ENCODE results near the gene TSSC4. TPM values are rescaled to one million over a fixed set of nuclear protein-coding genes. Genes with fewer than 3 reads are reported as not detected.

TSSC4 gene
- total RNA-seq, 4 donors from 2014 or later = 24.2 to 35.5 (median 29.6) TPM

- H3K4me3 ChIP-seq = no peak overlapping the region
- intact Hi-C loops (cut with DNase I) = no loop called here
- H3K36me3 ChIP-seq = no peaks in the 10 kb centered on the region
- TF ChIP-seq POLR2A (IDR thresholded peaks at IDR 0.05) = no peak
- TF ChIP-seq, protein P1, sequence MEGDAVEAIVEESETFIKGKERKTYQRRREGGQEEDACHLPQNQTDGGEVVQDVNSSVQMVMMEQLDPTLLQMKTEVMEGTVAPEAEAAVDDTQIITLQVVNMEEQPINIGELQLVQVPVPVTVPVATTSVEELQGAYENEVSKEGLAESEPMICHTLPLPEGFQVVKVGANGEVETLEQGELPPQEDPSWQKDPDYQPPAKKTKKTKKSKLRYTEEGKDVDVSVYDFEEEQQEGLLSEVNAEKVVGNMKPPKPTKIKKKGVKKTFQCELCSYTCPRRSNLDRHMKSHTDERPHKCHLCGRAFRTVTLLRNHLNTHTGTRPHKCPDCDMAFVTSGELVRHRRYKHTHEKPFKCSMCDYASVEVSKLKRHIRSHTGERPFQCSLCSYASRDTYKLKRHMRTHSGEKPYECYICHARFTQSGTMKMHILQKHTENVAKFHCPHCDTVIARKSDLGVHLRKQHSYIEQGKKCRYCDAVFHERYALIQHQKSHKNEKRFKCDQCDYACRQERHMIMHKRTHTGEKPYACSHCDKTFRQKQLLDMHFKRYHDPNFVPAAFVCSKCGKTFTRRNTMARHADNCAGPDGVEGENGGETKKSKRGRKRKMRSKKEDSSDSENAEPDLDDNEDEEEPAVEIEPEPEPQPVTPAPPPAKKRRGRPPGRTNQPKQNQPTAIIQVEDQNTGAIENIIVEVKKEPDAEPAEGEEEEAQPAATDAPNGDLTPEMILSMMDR (IDR thresholded peaks at IDR 0.05) = no peak
- no peaks in the 10 kb centered on the region for H3K9me3 ChIP-seq
- H3K27me3 ChIP-seq = peaks cover 0 to 32% (median 0%) of the 10 kb centered on the region in 4 donors
- H3K4me1 ChIP-seq = no peaks in the 10 kb centered on the region
- H3K27ac ChIP-seq = no peak overlapping the region
- 82 to 87% methylated on average over 4 to 11 of the region's 22 CpGs for WGBS, 2 donors
- no peak for DNase-seq
Measured at GRCh38 chr11:2433106-2433925, 32.8 kb downstream of the TSSC4 start.

DNA sequence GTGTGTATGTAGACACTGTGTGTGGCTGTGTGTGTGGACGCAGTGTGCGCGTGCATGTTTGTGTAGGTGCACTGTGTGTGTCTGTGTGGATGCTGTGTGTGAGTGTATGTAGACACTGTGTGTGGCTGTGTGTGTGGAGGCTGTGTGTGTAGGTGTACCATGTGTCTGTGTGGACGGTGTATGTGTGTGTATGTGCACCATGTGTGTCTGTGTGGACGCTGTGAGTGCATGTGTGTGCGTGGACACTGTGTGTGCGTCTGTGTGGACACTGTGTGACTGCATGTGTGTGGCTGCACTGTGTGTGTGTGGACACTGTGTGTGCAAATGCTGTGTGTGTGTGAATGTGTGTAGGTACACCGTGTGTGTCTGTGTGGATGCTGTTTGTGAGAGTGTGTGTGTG is 33.5 kb downstream of the TSSC4 start:
- intact Hi-C loops (cut with DNase I) = no loop called here
- Histone ChIP-seq H3K27me3 (peaks cover 0 to 35% (median 0%) of the 10 kb centered on the region in 4 donors), H3K4me1 (no peaks in the 10 kb centered on the region), H3K27ac (no peak overlapping the region), H3K36me3 (no peaks in the 10 kb centered on the region), H3K4me3 (no peak overlapping the region), H3K9me3 (no peaks in the 10 kb centered on the region)
- TF ChIP-seq, protein P1 (IDR thresholded peaks at IDR 0.05) = no peak
- no peak for TF ChIP-seq POLR2A (IDR thresholded peaks at IDR 0.05)
- DNase-seq = no peak
- WGBS, 2 donors = 77 to 84% methylated on average over 8 of the region's 8 CpGs

DNA sequence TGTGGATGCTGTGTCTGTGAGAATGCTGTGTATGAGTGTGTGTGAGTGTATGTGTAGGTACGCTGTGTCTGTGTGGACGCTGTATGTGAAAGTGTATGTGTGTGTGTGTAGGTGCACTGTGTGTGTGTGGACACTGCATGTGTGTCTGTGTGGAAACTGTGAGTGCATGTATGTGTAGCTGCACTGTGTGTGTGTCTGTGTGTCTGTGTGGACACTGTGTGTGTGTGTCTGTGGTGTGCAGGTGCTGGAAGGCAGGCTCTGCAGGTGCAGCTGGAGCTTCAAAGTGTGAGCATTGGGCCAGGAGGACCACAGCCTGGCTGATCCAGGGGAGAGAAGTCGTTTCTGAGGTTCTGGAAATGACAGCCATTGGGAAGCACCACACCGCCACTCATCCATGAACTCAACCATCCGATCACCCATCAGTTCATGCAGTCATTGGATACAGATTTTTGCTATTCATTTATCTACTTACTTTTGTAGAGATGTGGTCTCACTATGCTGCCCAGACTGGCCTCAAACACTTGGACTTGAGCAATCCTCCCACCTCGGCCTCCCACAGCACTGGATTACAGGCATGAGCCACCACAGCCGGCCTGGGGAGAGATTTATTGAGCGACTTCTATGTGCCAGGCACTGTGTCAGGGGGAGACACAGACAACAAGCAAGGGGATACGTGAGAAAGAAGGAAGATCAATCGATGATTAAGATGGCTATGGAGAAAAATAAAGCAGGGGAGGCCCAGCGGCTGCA is 34.1 kb downstream of the TSSC4 start:
- 79 to 84% methylated on average over 8 to 10 of the region's 11 CpGs for WGBS, 2 donors
- H3K4me3 ChIP-seq = no peak overlapping the region
- H3K27me3 ChIP-seq = peaks cover 0 to 35% (median 0%) of the 10 kb centered on the region in 4 donors
- H3K36me3 ChIP-seq = no peaks in the 10 kb centered on the region
- no peak for DNase-seq
- H3K9me3 ChIP-seq = no peaks in the 10 kb centered on the region
- no peak overlapping the region for H3K27ac ChIP-seq
- TF ChIP-seq POLR2A (IDR thresholded peaks at IDR 0.05) = no peak
- TF ChIP-seq, protein P1 (IDR thresholded peaks at IDR 0.05) = no peak
- H3K4me1 ChIP-seq = no peaks in the 10 kb centered on the region
- intact Hi-C loops (cut with DNase I) = no loop called here

DNA sequence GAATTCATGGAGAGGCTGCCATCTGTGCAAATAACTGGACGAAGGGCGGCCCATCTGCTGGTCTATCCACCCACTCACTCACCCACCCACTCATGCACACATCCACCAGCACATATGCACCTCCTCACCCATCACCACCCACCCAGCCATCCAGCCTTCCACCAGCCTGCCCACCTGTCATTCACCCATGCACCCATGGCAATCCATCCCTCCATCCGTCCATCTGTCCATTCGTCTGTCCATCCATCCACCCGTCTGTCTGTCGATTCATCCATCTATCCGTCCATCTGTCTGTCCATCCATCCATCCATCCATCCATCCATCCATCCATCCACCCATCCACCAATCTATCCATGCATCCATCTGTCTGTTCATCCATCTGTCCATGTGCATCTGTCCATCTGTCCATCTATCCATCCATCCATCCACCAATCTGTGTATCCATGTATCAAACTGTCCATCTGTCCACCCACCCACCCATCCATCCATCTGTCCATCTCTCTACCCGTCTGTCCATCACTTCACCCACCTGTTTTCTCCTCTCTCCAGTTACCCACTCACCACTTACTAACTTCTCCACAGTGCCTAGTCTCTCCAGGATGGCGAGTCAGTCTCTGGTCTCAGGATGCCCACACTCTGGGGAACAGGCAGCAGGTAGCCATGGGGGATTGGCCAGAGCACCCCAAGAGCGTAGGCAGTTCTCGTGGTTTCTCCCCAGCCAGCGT is 34.9 kb downstream of the TSSC4 start:
- intact Hi-C loops (cut with DNase I) = no loop called here

More for the DNA sequence above, 34.9 kb downstream of the TSSC4 start:
- Histone ChIP-seq H3K4me1 (no peaks in the 10 kb centered on the region), H3K36me3 (no peaks in the 10 kb centered on the region), H3K27ac (no peak overlapping the region), H3K9me3 (no peaks in the 10 kb centered on the region), H3K4me3 (no peak overlapping the region), H3K27me3 (peaks cover 0 to 43% (median 0%) of the 10 kb centered on the region in 4 donors)
- DNase-seq = no peak
- 86 to 87% methylated on average over 12 of the region's 12 CpGs for WGBS, 2 donors
- TF ChIP-seq POLR2A (IDR thresholded peaks at IDR 0.05) = no peak
- TF ChIP-seq, protein P1 (IDR thresholded peaks at IDR 0.05) = no peak
